BJ (cell line): Measurements from ENCODE around the gene ELK1. TPM values are rescaled to one million over a fixed set of nuclear protein-coding genes. Genes with fewer than 3 reads are reported as not detected.

Experiments
- CTCF ChIA-PET: fragments of 350-600 bp; formaldehyde crosslinking; extraction: SDS; loops from one replicate; lab custom pipeline; 2021; ENCODE audit warnings: antibody characterized with exemption, inconsistent platforms; lab: Yijun Ruan, JAX
- POLR2A ChIA-PET: fragments of 300-600 bp; sonication (Branson Sonifier 250); formaldehyde crosslinking; extraction: SDS; loops from one replicate; lab custom pipeline; 2021; ENCODE audit warnings: antibody characterized with exemption; lab: Charles Lee
- DNase-seq: peaks from one replicate; pipeline ENCODE4 v3.0.0-alpha.2; 2011; ENCODE audit warnings: low read depth
- H3K27me3 ChIP-seq: 2 replicates; pipeline ENCODE4 v1.6.0; 2011; ENCODE audit warnings: low read length; ENCODE audit not compliant: control insufficient read depth, insufficient read depth
- H3K36me3 ChIP-seq: 2 replicates; pipeline ENCODE4 v1.5.1; 2011; ENCODE audit warnings: low read length; ENCODE audit not compliant: control insufficient read depth, insufficient read depth
- H3K4me3 ChIP-seq: 2 replicates; pipeline ENCODE4 v1.5.1; 2011; ENCODE audit warnings: low read depth, mild to moderate bottlenecking, control low read depth, low read length
- CTCF ChIP-seq: IDR thresholded peaks from 2 replicates; pipeline ENCODE4 v1.5.1; 2011; ENCODE audit warnings: low read depth, mild to moderate bottlenecking, control low read depth, inconsistent platforms, low read length, moderate library complexity; ENCODE audit not compliant: insufficient read depth
- polyA minus RNA-seq: library from RNA; depleted of rRNA, polyadenylated mRNA; stranded (reverse); fragments of >200 nt; gene quantifications from 2 replicates; pipeline ENCODE4 v1.2.3, GENCODE V29; 2011; rRNA and poly(A)+ RNA removed
- polyA plus RNA-seq: library from polyadenylated mRNA; depleted of rRNA; stranded (reverse); fragments of >200 nt; gene quantifications from 2 replicates; pipeline ENCODE4 v1.2.3, GENCODE V29; 2011; rRNA removed

Gene ELK1, protein sequence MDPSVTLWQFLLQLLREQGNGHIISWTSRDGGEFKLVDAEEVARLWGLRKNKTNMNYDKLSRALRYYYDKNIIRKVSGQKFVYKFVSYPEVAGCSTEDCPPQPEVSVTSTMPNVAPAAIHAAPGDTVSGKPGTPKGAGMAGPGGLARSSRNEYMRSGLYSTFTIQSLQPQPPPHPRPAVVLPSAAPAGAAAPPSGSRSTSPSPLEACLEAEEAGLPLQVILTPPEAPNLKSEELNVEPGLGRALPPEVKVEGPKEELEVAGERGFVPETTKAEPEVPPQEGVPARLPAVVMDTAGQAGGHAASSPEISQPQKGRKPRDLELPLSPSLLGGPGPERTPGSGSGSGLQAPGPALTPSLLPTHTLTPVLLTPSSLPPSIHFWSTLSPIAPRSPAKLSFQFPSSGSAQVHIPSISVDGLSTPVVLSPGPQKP
- polyA plus RNA-seq: 19.8 and 22.4 TPM in 2 replicates
- polyA minus RNA-seq: 16.2 and 19.4 TPM in 2 replicates

- Histone ChIP-seq H3K36me3 (peaks cover 2% of the 10 kb centered on the region), H3K4me3 (peak within 1 kb of the TSS; percentile 77), H3K27me3 (no peaks in the 10 kb centered on the region)
- POLR2A ChIA-PET: no interaction called here
- CTCF ChIA-PET: interaction anchor here (1.0 kb wide), 1 partner anchor 127 kb away, joined by 4 read pairs; no protein-coding TSS in a partner anchor
- TF ChIP-seq CTCF: no peak
- peak; percentile 94 for DNase-seq
These were observed at the start of gene ELK1 for GRCh38 chrX:47650164-47651042. TSS of gene ELK1 (minus strand) at chrX:47650563. CDS start at chrX:47641441, 9,122 bp downstream.

GRCh38 chrX:47697181-47697580 is 46.8 kb upstream of the ELK1 start:
- no peak for TF ChIP-seq CTCF
- H3K36me3 ChIP-seq: no peaks in the 10 kb centered on the region
- POLR2A ChIA-PET: no interaction called here
- no peak overlapping the region for H3K4me3 ChIP-seq
- no peak for DNase-seq
- no peaks in the 10 kb centered on the region for H3K27me3 ChIP-seq
- CTCF ChIA-PET: no interaction called here

DNA sequence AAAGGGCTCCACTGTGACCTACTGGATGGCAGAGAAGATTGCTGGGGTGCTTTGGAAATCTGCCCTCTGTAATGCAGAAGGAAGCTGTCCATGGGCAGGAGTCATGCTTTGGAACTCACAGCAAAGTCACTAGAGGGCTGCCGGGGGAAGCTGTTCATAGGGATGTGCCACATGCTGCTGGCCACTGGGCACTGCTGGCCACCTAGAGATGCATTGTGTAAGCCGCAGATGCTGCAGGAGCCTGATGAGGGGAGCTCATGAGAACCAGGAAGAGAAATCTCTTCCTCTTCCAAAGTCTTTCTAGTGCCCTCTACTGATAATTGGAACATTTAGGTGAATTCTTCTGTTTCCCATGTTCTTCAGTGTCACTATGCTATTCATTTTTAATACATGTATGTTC is 39.8 kb upstream of the ELK1 start:
- DNase-seq: no peak
- Histone ChIP-seq H3K36me3 (no peaks in the 10 kb centered on the region), H3K27me3 (no peaks in the 10 kb centered on the region), H3K4me3 (no peak overlapping the region)
- ChIA-PET POLR2A (no interaction called here), CTCF (no interaction called here)
- no peak for TF ChIP-seq CTCF

DNA sequence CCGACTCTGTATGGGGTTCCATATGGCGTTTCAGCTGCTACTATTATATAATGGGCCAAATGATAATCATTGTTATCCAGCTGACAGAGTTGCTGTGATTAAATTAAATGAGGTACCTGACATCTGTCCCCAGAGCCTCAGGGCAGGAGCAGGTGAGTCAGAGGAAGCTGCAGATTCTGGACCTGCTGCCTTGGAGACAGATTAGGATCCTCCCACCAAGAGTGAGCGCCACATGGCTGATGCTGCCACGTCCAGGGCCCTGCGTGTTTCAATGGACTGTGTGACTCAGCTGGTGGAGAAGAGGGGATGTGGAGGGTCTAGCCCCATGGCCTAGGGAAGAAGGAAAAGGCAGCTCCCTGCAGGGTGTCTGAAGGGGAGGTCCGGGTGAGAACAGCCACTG is 36.9 kb upstream of the ELK1 start:
- CTCF ChIA-PET: no interaction called here
- TF ChIP-seq CTCF: no peak
- POLR2A ChIA-PET: no interaction called here
- no peak overlapping the region for H3K4me3 ChIP-seq
- no peak for DNase-seq
- H3K27me3 ChIP-seq: no peaks in the 10 kb centered on the region
- H3K36me3 ChIP-seq: no peaks in the 10 kb centered on the region

GRCh38 chrX:47683829-47684205 is 33.5 kb upstream of the ELK1 start:
- ChIA-PET POLR2A (no interaction called here), CTCF (no interaction called here)
- Histone ChIP-seq H3K36me3 (no peaks in the 10 kb centered on the region), H3K4me3 (no peak overlapping the region), H3K27me3 (no peaks in the 10 kb centered on the region)
- DNase-seq: no peak
- TF ChIP-seq CTCF: no peak
